Stimulated activated naive CD8-positive, alpha-beta T cell treated with anti-CD3 and anti-CD28 coated beads, Interleukin-15, amount 100 ng/mL, for 72 hours (primary cell): ENCODE data around the gene METAP1D.

ENCODE experiments used
- ATAC-seq: fragments of 150-1000 bp; cut with Tn5 transposase; 2 replicates; pipeline ENCODE4 v1.10.0; 2021; ENCODE audit warnings: mild to moderate bottlenecking, moderate library complexity
- DNase-seq, 2 donors: peaks; one replicate each; pipeline ENCODE4 v3.0.0; 2021 to 2022
- H3K27ac Mint-ChIP-seq, 2 donors: one replicate each; pipeline ENCODE4 v1.8.0; 2022; ENCODE audit warnings: mild to moderate bottlenecking in 2 of 2, mixed read lengths in 2 of 2, moderate library complexity in 2 of 2
- H3K27me3 Mint-ChIP-seq: one replicate; pipeline ENCODE4 v1.8.0; 2022; ENCODE audit warnings: mixed read lengths
- H3K4me1 Mint-ChIP-seq: one replicate; pipeline ENCODE4 v1.8.0; 2022; ENCODE audit warnings: mild to moderate bottlenecking, mixed read lengths
- H3K4me3 Mint-ChIP-seq, 2 donors: one replicate each; pipeline ENCODE4 v1.8.0; 2022; ENCODE audit warnings: mild to moderate bottlenecking in 2 of 2, mixed read lengths in 2 of 2, moderate library complexity in 1 of 2
- H3K9me3 Mint-ChIP-seq, 2 donors: one replicate each; pipeline ENCODE4 v1.8.0; 2022; ENCODE audit warnings: mixed read lengths in 2 of 2

Gene METAP1D

GRCh38 chr2:172095905-172096625, 96.3 kb downstream of the METAP1D start:
- Mint-ChIP-seq H3K27me3 (peaks cover 96% of the 10 kb centered on the region), H3K4me3 (peak overlapping the region; percentile 87), H3K4me1 (peaks cover 62% of the 10 kb centered on the region), H3K9me3 (no peaks in the 10 kb centered on the region), H3K27ac (no peak overlapping the region)
- ATAC-seq (no peak), DNase-seq (peak in 1 of 2 donors; percentile 18)

- DNase-seq (peak; percentile 20 to 29), ATAC-seq (no peak)
- Mint-ChIP-seq H3K9me3 (no peaks in the 10 kb centered on the region), H3K4me3 (peak overlapping the region; percentile 87), H3K27me3 (peaks cover 96% of the 10 kb centered on the region), H3K4me1 (peaks cover 70% of the 10 kb centered on the region), H3K27ac (peak overlapping the region in 1 of 2 donors; percentile 42)
Observed at GRCh38 chr2:172096626-172097547, 97.1 kb downstream of the METAP1D start.

GRCh38 chr2:172097557-172098131, 97.9 kb downstream of the METAP1D start:
- no peak for ATAC-seq
- peaks cover 76% of the 10 kb centered on the region for H3K4me1 Mint-ChIP-seq
- peak in 1 of 2 donors; percentile 35 for DNase-seq
- H3K27ac Mint-ChIP-seq, result no peak overlapping the region
- no peaks in the 10 kb centered on the region for H3K9me3 Mint-ChIP-seq
- peaks cover 96% of the 10 kb centered on the region for H3K27me3 Mint-ChIP-seq
- H3K4me3 Mint-ChIP-seq, result peak overlapping the region; percentile 87

GRCh38 chr2:172098287-172098649, 98.5 kb downstream of the METAP1D start:
- peak; percentile 18 for ATAC-seq
- Mint-ChIP-seq H3K27me3 (peaks cover 96% of the 10 kb centered on the region), H3K4me1 (peaks cover 76% of the 10 kb centered on the region)

GRCh38 chr2:172098650-172099471, 99.1 kb downstream of the METAP1D start:
- DNase-seq, result peak; percentile 48 to 69
- H3K27me3 Mint-ChIP-seq, result peaks cover 96% of the 10 kb centered on the region
- peaks cover 80% of the 10 kb centered on the region for H3K4me1 Mint-ChIP-seq
- no peaks in the 10 kb centered on the region for H3K9me3 Mint-ChIP-seq
- peak overlapping the region; percentile 58 to 70 for H3K4me3 Mint-ChIP-seq
- H3K27ac Mint-ChIP-seq, result no peak overlapping the region
- ATAC-seq, result peak; percentile 24

More at GRCh38 chr2:172098287-172098649, 98.5 kb downstream of the METAP1D start:
- DNase-seq, result no peak
- Mint-ChIP-seq H3K9me3 (no peaks in the 10 kb centered on the region), H3K27ac (no peak overlapping the region), H3K4me3 (peak overlapping the region; percentile 58 to 70)

- Mint-ChIP-seq H3K27ac (no peak overlapping the region), H3K9me3 (no peaks in the 10 kb centered on the region), H3K4me3 (peak overlapping the region; percentile 43 to 90), H3K4me1 (peaks cover 87% of the 10 kb centered on the region), H3K27me3 (peaks cover 96% of the 10 kb centered on the region)
- DNase-seq (no peak), ATAC-seq (no peak)
Observed at GRCh38 chr2:172099472-172100079, 99.8 kb downstream of the METAP1D start.

- Mint-ChIP-seq H3K4me1 (peaks cover 86% of the 10 kb centered on the region), H3K27ac (no peak overlapping the region), H3K4me3 (peak overlapping the region; percentile 56 to 90), H3K9me3 (no peaks in the 10 kb centered on the region), H3K27me3 (peaks cover 96% of the 10 kb centered on the region)
- ATAC-seq (no peak), DNase-seq (peak; percentile 16 to 23)
Observed at GRCh38 chr2:172100080-172100934, 100.6 kb downstream of the METAP1D start.

GRCh38 chr2:172100935-172101820, 101.4 kb downstream of the METAP1D start:
- Mint-ChIP-seq H3K4me3 (peak overlapping the region; percentile 86 to 90), H3K27ac (no peak overlapping the region), H3K27me3 (peaks cover 96% of the 10 kb centered on the region), H3K4me1 (peaks cover 86% of the 10 kb centered on the region), H3K9me3 (no peaks in the 10 kb centered on the region)
- ATAC-seq (no peak), DNase-seq (peak; percentile 21 to 25)

- Mint-ChIP-seq H3K4me1 (peaks cover 86% of the 10 kb centered on the region), H3K27ac (peak overlapping the region in 1 of 2 donors; percentile 49), H3K27me3 (peaks cover 96% of the 10 kb centered on the region), H3K9me3 (no peaks in the 10 kb centered on the region), H3K4me3 (peak overlapping the region; percentile 86 to 90)
- peak; percentile 30 for ATAC-seq
- DNase-seq, result peak; percentile 39 to 55
Observed at GRCh38 chr2:172101821-172102390, 102.2 kb downstream of the METAP1D start.

- H3K27ac Mint-ChIP-seq, result peak within 1 kb of the TSS; percentile 37 to 49
- peak; percentile 58 for ATAC-seq
- no peaks in the 10 kb centered on the region for H3K9me3 Mint-ChIP-seq
- H3K27me3 Mint-ChIP-seq, result peaks cover 96% of the 10 kb centered on the region
- H3K4me1 Mint-ChIP-seq, result peaks cover 82% of the 10 kb centered on the region
- peak; percentile 70 to 72 for DNase-seq
- H3K4me3 Mint-ChIP-seq, result peak within 1 kb of the TSS; percentile 86 to 90
Observed at GRCh38 chr2:172102391-172103359, 102.9 kb downstream of the METAP1D start, which contains the start of gene DLX2. TSS of gene DLX2 (minus strand) at chr2:172102900. CDS start at chr2:172102538, 362 bp downstream.

- peaks cover 84% of the 10 kb centered on the region for H3K4me1 Mint-ChIP-seq
- H3K9me3 Mint-ChIP-seq, result no peaks in the 10 kb centered on the region
- H3K27ac Mint-ChIP-seq, result peak overlapping the region in 1 of 2 donors; percentile 42
- peaks cover 96% of the 10 kb centered on the region for H3K27me3 Mint-ChIP-seq
- DNase-seq (peak; percentile 73 to 78), ATAC-seq (peak; percentile 17)
- H3K4me3 Mint-ChIP-seq, result peak overlapping the region; percentile 86 to 90
Observed at GRCh38 chr2:172103471-172104272, 103.9 kb downstream of the METAP1D start.
